ENCODE results near the gene JARID2.
"Not testable (repeated sequence)": the region's sequence is repeated elsewhere in the genome, so short reads cannot be mapped to it uniquely, and the experiment has no call there.

Gene JARID2

DNA sequence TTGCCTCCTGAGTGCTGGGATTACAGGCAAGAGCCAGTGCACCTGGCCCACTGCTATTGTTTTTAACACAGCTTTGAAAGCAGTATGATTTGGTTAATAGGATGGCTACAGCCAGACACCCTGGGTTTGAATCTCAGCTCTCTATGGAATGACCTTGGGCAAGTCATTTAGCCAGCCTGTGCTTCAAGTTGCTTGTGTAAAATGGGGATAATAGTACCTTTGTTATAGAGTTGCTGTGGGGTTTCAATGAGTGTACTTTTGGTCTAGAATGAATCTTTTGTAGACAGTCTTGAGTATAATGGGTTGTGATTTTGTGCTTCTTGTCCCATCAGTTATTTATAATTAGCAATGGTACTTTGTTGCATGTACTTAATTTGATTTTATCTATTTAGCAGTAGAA, 70.9 kb downstream of the JARID2 start:
- DNase-seq: no peak

DNA sequence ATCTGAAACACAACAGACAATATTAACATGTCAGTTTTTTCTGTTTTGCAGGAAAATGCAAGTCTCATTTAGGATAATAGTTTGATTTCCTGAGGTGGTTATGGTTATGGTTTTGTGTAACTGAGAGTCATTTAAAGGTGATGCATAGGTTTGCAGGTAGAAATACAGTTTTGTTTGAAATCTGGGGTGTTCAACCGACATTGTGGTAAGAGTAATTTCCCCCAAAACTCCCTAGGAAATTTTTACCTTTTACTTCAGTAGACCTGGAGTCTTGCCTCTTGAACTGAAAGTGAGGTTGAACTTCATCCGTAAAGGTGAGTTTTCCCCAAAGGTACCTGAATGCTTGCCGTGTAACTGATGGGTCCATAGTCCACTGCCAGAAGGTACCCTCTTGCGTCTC, 71.4 kb downstream of the JARID2 start:
- no peak for DNase-seq

DNA sequence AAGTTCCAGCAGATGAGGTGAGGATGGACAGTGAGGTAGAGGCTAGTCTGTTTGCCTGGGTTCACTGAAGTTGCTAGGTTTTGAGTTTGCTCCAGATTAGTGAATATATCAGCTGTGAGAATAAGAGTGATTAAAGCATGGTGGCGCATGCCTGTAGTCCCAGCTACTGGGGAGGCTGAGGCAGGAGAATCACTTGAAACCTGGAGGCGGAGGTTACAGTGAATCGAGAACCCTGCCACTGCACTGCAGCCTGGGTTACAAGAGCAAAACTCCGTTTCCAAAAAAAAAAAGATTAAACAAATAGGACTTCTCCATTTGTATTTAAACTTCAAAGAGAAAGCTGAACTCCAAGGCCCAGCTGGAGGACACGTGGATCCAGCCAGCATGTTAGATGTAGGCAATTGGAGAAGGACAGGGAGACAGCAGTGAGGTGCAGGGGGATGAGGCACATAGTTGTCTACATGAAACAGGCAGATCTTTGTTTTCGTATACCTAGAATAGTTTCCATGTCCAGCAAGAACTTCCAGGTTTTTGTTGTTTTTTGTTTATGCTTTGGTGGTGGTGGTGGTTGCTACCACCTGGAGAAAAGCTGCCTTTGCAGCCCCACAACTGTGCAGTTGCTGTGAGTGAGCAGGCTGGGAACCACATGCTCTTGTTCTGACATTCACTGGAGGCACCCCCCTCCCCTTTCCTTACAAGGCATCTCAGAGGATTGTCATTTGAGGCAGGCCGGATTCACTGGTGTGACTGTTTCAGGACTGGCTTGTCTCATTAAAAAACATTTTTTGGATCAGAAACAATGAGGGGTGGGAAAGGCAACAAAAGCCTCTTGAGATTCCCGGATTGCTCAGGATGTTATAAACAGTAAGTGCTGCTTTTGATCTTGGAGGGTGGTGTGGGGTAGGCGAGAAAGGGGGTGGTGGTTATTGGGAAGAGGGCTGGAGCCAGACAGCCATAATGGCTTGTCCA, 72.3 kb downstream of the JARID2 start:
- no peak for DNase-seq

DNA sequence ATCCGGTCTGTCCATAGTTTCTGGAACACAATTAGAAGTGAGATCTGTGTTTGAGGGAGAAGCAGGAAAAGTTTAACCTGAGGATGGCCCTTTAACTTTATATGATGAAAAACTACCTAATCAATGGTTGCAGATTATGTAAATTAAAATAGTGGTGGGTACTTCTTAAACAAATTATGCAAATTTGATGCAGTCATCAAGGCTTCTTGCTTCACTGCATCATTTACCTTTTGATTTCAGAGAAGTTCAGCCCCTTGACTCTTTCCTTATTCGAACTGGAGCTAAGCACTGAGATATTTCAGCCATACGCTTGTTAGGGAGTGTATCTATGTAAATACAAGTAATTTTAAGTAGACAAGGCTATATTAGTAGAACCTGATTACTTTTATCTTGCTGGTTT, 73.8 kb downstream of the JARID2 start:
- no peak for DNase-seq

DNA sequence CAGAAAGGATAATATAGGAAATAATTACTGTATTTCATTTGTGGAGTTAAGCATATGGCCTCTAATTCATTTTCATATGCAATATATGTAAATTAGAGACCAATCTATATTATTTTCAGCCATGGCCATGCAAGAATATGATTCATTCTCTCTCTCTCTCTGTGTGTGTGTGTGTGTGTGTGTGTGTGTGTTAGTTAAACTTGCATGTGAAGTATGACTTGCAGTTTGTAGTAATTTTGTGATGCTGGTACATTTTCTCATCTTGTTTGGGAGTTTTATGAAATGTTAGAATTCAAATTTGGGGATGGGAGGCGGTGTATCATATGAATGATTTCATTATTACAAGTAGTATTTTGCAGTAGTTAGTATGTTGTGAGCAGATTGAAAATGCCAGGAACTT, 74.8 kb downstream of the JARID2 start:
- no peak for DNase-seq

DNA sequence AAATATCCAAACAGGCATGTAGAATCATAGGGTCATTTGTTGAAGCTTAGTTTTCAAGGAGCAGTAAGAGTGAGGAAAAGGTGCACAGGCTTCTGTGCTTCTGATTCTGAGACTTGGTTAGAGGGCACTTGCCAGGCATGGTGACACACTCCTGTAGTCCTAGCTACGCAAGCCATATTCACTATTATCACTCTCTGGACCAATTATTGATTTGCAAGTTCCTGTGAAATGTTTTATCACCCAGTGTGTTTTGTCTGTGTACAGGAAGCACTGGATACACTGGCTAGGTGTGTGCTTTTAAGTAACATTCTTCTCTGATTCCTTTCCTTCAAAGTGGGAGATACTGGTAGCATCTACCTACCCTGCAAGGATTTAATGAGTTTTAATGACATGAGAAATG, 76.3 kb downstream of the JARID2 start:
- no peak for DNase-seq

- no peak for DNase-seq
These were observed 77.1 kb downstream of the JARID2 start for GRCh38 chr6:15322781-15323536.

GRCh38 chr6:15323611-15324010, 77.7 kb downstream of the JARID2 start:
- not testable (repeated sequence) for DNase-seq

GRCh38 chr6:15324427-15324985, 78.6 kb downstream of the JARID2 start:
- DNase-seq: no peak

DNA sequence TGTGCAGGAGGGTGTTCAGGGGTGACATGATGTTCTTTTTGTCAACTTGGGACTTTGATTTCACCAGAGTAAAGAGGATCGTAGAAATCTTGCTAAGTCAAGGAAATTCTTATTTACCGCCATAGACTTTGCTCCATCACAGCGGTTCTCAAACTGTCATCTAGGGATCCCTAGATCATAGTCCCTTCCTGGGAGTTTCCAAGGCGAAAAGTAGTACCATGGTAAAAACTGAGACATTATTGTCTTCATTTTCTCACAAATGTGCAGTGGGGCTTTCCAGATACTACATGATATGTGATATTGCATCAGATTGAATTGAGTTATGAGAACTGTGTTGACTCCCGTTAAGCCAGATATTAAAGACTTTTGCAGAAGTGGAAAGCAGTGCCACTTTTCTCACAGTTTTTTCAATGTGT, 79.7 kb downstream of the JARID2 start:
- no peak for DNase-seq

DNA sequence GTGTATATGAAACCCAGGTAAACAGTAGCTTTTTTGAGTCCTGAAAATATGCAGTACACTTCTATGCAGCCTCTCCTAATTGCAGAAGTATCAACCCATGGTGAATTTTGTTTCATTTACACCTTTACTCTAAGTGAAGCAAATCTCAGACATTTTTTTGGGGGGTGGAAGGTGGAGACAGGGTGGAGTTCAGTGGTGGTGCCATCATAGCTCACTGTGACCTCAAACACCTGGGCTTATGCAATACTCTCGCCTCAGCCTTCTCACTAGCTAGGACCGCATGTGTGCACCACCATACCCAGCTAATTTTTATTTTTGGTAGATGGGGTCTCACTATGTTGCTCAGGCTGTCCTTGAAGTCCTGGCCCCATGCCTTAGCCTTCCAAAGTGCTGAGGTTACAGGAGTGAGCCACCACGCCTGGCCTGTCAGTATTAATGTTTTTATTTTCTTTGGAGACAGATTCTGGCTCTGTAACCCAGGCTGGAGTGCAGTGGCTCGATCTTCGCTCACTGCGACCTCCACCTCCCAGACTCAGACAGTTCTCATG, 80.3 kb downstream of the JARID2 start:
- DNase-seq: no peak

- DNase-seq: no peak
These were observed 81.4 kb downstream of the JARID2 start for GRCh38 chr6:15327271-15327670.

- no peak for DNase-seq
These were observed 83.4 kb downstream of the JARID2 start for GRCh38 chr6:15329197-15329671.

- no peak for DNase-seq
These were observed 84.5 kb downstream of the JARID2 start for GRCh38 chr6:15330174-15330944.

DNA sequence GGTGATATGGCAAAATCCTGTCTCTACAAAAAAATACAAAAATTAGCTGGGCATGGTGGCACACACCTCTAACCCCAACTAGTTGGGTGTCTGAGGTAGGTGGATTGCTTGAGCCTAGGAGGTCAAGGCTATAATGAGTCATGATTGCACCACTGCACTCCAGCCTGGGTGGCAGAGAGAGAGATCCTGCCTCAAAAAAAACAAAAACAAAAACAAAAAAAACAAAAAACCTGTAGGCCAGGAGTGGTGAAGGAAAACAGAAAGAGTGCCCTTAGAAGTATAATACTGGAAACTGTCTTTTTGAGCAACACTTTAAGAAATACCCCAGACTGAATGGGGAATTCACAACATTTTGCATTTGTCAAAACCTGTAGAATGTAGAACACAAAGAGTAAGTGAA, 85.3 kb downstream of the JARID2 start:
- no peak for DNase-seq

- DNase-seq: no peak
These were observed 85.9 kb downstream of the JARID2 start for GRCh38 chr6:15331629-15332251.

- no peak for DNase-seq
These were observed 86.6 kb downstream of the JARID2 start for GRCh38 chr6:15332446-15332845.

DNA sequence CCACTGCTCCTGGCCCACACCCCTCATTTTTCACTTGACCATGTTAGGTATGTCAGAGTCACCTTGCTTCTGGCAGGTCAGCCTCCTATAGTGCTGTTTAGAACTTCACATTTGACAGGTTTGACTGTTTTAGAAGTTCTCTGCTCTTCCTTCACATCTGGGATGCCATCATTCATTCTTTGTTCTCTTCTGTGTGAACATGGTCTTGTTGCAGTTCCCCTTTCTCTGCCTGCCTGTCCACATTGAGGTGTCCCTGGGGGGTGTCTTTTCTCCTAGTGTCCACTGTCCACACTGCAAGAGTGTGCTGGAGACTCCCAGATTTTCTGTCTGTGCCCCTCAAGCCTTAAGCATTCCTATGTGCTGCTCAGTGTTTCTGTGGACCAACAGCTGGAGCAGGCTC, 89.5 kb downstream of the JARID2 start:
- no peak for DNase-seq

DNA sequence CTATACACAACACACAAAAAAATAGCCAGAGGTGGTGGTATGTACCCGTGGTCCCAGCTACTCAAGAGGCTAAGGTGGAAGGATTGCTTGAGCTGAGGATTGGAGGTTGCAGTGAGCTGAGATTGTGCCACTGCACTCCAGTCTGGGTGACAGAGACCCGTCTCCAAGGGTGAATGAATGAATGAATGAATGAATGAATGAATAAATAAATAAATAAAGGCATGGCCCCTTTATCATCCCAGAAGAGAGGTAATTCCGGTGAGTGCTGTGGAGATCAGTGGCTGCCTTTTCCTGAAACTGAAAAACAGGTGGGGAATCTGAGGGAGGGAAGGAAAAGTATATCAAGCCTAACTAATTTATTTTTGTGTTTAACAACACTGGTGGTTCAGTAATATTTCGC, 90.0 kb downstream of the JARID2 start:
- no peak for DNase-seq

- no peak for DNase-seq
These were observed 91.2 kb downstream of the JARID2 start for GRCh38 chr6:15336900-15337560.

DNA sequence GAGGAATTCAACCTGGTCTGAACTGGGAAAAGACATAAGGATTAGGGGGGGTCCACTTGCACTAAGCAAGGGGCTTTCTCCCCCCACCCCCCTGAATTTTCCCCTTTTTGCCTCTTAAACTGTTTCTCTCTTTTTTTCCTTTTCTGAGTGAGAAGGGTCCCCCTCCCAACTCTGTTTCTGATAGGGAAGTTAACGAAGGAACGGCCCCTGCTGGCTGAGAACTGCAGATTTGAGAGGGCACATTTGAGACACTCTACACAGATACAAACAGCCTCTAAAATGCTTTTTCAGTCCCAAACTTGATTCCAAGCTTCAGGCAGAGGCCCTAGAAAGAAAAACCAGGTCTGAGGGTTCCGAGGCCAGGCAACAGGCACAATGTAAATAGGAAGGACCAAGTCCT, 91.7 kb downstream of the JARID2 start:
- no peak for DNase-seq

Data from SW 1271 (cell line).